NCI-H2107 treated with DMSO at 0.1 percent for 48 hours (cell line): Measurements from ENCODE around the gene AKT1.

Source experiments
- DNase-seq: peaks from one replicate; lab custom pipeline; 2025; ENCODE audit not compliant: unreplicated experiment; lab: John Stamatoyannopoulos, UW

The AKT1 gene

GRCh38 chr14:104800015-104800770, 4.6 kb upstream of the AKT1 start:
- DNase-seq, result no peak

GRCh38 chr14:104799244-104800014, 3.9 kb upstream of the AKT1 start:
- no peak for DNase-seq

GRCh38 chr14:104798300-104799243, 3.0 kb upstream of the AKT1 start:
- no peak for DNase-seq

GRCh38 chr14:104797115-104798044, 1.8 kb upstream of the AKT1 start:
- DNase-seq, result no peak

GRCh38 chr14:104796687-104797081, 1.1 kb upstream of the AKT1 start:
- no peak for DNase-seq

GRCh38 chr14:104795781-104796686, 486 bp upstream of the AKT1 start:
- no peak for DNase-seq

GRCh38 chr14:104794631-104794992, 936 bp downstream of the AKT1 start:
- no peak for DNase-seq

GRCh38 chr14:104794099-104794498, 1.4 kb downstream of the AKT1 start:
- no peak for DNase-seq

- DNase-seq, result no peak
Measured at GRCh38 chr14:104793703-104793959, 1.9 kb downstream of the AKT1 start.

GRCh38 chr14:104792945-104793702, 2.4 kb downstream of the AKT1 start:
- no peak for DNase-seq

- no peak for DNase-seq
Measured at GRCh38 chr14:104792101-104792884, 3.3 kb downstream of the AKT1 start.

- DNase-seq, result no peak
Measured at GRCh38 chr14:104791425-104791824, 4.1 kb downstream of the AKT1 start.

- no peak for DNase-seq
Measured at GRCh38 chr14:104789752-104790743, 5.5 kb downstream of the AKT1 start.

GRCh38 chr14:104788873-104789663, 6.5 kb downstream of the AKT1 start:
- DNase-seq, result no peak

GRCh38 chr14:104788161-104788818, 7.3 kb downstream of the AKT1 start:
- DNase-seq, result peak; percentile 56

- no peak for DNase-seq
Measured at GRCh38 chr14:104787736-104788135, 7.8 kb downstream of the AKT1 start.
